Measurements from ENCODE around the gene IL13RA2. TPM values are rescaled to one million over a fixed set of nuclear protein-coding genes. Genes with fewer than 3 reads are reported as not detected.
A peak's percentile ranks its signal among the peaks of the same experiment; 100 is the strongest.

Gene IL13RA2
- total RNA-seq = under 1 TPM in 1 of 2 donors, not detected in 1; 0.78 TPM

- Histone ChIP-seq H3K27ac (no peak within 1 kb of the TSS), H3K27me3 (no peaks in the 10 kb centered on the region), H3K4me3 (no peak within 1 kb of the TSS), H3K9me3 (no peaks in the 10 kb centered on the region), H3K36me3 (replicated peaks in 1 of 2; ENCODE audit: insufficient read depth in 1 of 2, low read depth in 2 of 2) (no peaks in the 10 kb centered on the region), H3K4me1 (no peaks in the 10 kb centered on the region)
- intact Hi-C loops (cut with DNase I) = no loop called here
- no peak for ATAC-seq
- DNase-seq = no peak
- no peak for TF ChIP-seq CTCF (IDR thresholded peaks at IDR 0.05)
- TF ChIP-seq POLR2A (IDR thresholded peaks at IDR 0.05) = no peak
- 70 to 74% methylated on average over 10 to 11 of the region's 11 CpGs for WGBS, 2 donors
Measured at GRCh38 chrX:115017455-115017854, at the start of gene IL13RA2. TSS of gene IL13RA2 (minus strand) at chrX:115017616. CDS start at chrX:115017269, 347 bp downstream.

GRCh38 chrX:115065304-115065703 is 47.9 kb upstream of the IL13RA2 start:
- H3K4me1 ChIP-seq = no peaks in the 10 kb centered on the region
- no peak overlapping the region for H3K4me3 ChIP-seq
- no peak overlapping the region for H3K27ac ChIP-seq
- DNase-seq = no peak
- no peak for ATAC-seq
- intact Hi-C loops (cut with DNase I) = no loop called here
- TF ChIP-seq POLR2A (IDR thresholded peaks at IDR 0.05) (no peak), CTCF (IDR thresholded peaks at IDR 0.05) (no peak)
- H3K9me3 ChIP-seq = no peaks in the 10 kb centered on the region
- no peaks in the 10 kb centered on the region for H3K36me3 ChIP-seq (replicated peaks in 1 of 2; ENCODE audit: insufficient read depth in 1 of 2, low read depth in 2 of 2)
- no peaks in the 10 kb centered on the region for H3K27me3 ChIP-seq

GRCh38 chrX:115060013-115060412 is 42.6 kb upstream of the IL13RA2 start:
- no peak for TF ChIP-seq POLR2A (IDR thresholded peaks at IDR 0.05)
- no peaks in the 10 kb centered on the region for H3K9me3 ChIP-seq
- H3K27me3 ChIP-seq = no peaks in the 10 kb centered on the region
- ATAC-seq = no peak
- no peaks in the 10 kb centered on the region for H3K36me3 ChIP-seq (replicated peaks in 1 of 2; ENCODE audit: insufficient read depth in 1 of 2, low read depth in 2 of 2)
- H3K27ac ChIP-seq = no peak overlapping the region
- 6 to 7% methylated on average over 2 of the region's 2 CpGs for WGBS, 2 donors
- DNase-seq = no peak
- no peak overlapping the region for H3K4me3 ChIP-seq
- no peaks in the 10 kb centered on the region for H3K4me1 ChIP-seq
- intact Hi-C loops (cut with DNase I) = no loop called here

- Histone ChIP-seq H3K36me3 (replicated peaks in 1 of 2; ENCODE audit: insufficient read depth in 1 of 2, low read depth in 2 of 2) (no peaks in the 10 kb centered on the region), H3K4me3 (no peak overlapping the region), H3K27me3 (no peaks in the 10 kb centered on the region), H3K4me1 (no peaks in the 10 kb centered on the region), H3K27ac (no peak overlapping the region), H3K9me3 (no peaks in the 10 kb centered on the region)
- intact Hi-C loops (cut with DNase I) = no loop called here
- WGBS, 2 donors = 63 to 64% methylated on average over 3 of the region's 3 CpGs
- DNase-seq (peak in 1 of 4 donors; percentile 13), ATAC-seq (peak; percentile 18)
- TF ChIP-seq POLR2A (IDR thresholded peaks at IDR 0.05) (no peak), CTCF (IDR thresholded peaks at IDR 0.05) (no peak)
Measured at GRCh38 chrX:115058276-115058675, 40.9 kb upstream of the IL13RA2 start.

- intact Hi-C loops (cut with DNase I) = no loop called here
- no peaks in the 10 kb centered on the region for H3K4me1 ChIP-seq
- no peaks in the 10 kb centered on the region for H3K36me3 ChIP-seq (replicated peaks in 1 of 2; ENCODE audit: insufficient read depth in 1 of 2, low read depth in 2 of 2)
- no peak overlapping the region for H3K4me3 ChIP-seq
- ATAC-seq (no peak), DNase-seq (no peak)
- H3K27me3 ChIP-seq = no peaks in the 10 kb centered on the region
- H3K9me3 ChIP-seq = no peaks in the 10 kb centered on the region
- 49 to 50% methylated on average over 3 of the region's 3 CpGs for WGBS, 2 donors
- no peak for TF ChIP-seq POLR2A (IDR thresholded peaks at IDR 0.05)
- no peak for TF ChIP-seq CTCF (IDR thresholded peaks at IDR 0.05)
- H3K27ac ChIP-seq = no peak overlapping the region
Measured at GRCh38 chrX:115054876-115055275, 37.5 kb upstream of the IL13RA2 start.

Measured in body of pancreas (tissue), 4 donors.